ENCODE data around the gene USP16.
A peak's percentile ranks its signal among the peaks of the same experiment; 100 is the strongest.
"Not testable (repeated sequence)": the region's sequence is repeated elsewhere in the genome, so short reads cannot be mapped to it uniquely, and the experiment has no call there.

USP16 gene

GRCh38 chr21:29033301-29033700 lies 8.8 kb downstream of the USP16 start:
- no peak for DNase-seq (ENCODE audit: low read depth, low spot score)

- no peak for DNase-seq (ENCODE audit: low read depth, low spot score)
These were observed 9.4 kb downstream of the USP16 start for GRCh38 chr21:29033871-29034270.

- no peak for DNase-seq (ENCODE audit: low read depth, low spot score)
These were observed 10.2 kb downstream of the USP16 start for GRCh38 chr21:29034678-29035077.

GRCh38 chr21:29052224-29052623 lies 27.8 kb downstream of the USP16 start:
- no peak for DNase-seq (ENCODE audit: low read depth, low spot score)

GRCh38 chr21:29053011-29053553 lies 28.6 kb downstream of the USP16 start:
- no peak for DNase-seq (ENCODE audit: low read depth, low spot score)

GRCh38 chr21:29053656-29054055 lies 29.2 kb downstream of the USP16 start:
- DNase-seq (ENCODE audit: low read depth, low spot score) = peak; percentile 39

- no peak for DNase-seq (ENCODE audit: low read depth, low spot score)
These were observed 30.6 kb downstream of the USP16 start for GRCh38 chr21:29055080-29055479.

- no peak for DNase-seq (ENCODE audit: low read depth, low spot score)
These were observed 31.5 kb downstream of the USP16 start for GRCh38 chr21:29056005-29056404.

GRCh38 chr21:29056538-29057050 lies 32.1 kb downstream of the USP16 start:
- no peak for DNase-seq (ENCODE audit: low read depth, low spot score)

GRCh38 chr21:29064850-29065481 lies 40.5 kb downstream of the USP16 start:
- no peak for DNase-seq (ENCODE audit: low read depth, low spot score)

- DNase-seq (ENCODE audit: low read depth, low spot score) = peak; percentile 57
These were observed 48.4 kb downstream of the USP16 start for GRCh38 chr21:29072873-29073221.

- peak; percentile 100 for DNase-seq (ENCODE audit: low read depth, low spot score)
These were observed 48.9 kb downstream of the USP16 start, which contains the start of gene CCT8 for GRCh38 chr21:29073222-29074006. TSS of gene CCT8 (minus strand) at chr21:29073648. CDS start at chr21:29073590, 58 bp downstream.

GRCh38 chr21:29074007-29074376 lies 49.5 kb downstream of the USP16 start:
- no peak for DNase-seq (ENCODE audit: low read depth, low spot score)

GRCh38 chr21:29074783-29075182 lies 50.3 kb downstream of the USP16 start:
- no peak for DNase-seq (ENCODE audit: low read depth, low spot score)

GRCh38 chr21:29075706-29076466 lies 51.4 kb downstream of the USP16 start:
- no peak for DNase-seq (ENCODE audit: low read depth, low spot score)

- not testable (repeated sequence) for DNase-seq (ENCODE audit: low read depth, low spot score)
These were observed 52.5 kb downstream of the USP16 start for GRCh38 chr21:29076731-29077640.

- DNase-seq (ENCODE audit: low read depth, low spot score) = peak; percentile 42
These were observed 53.2 kb downstream of the USP16 start for GRCh38 chr21:29077651-29078090.

GRCh38 chr21:29078869-29079767 lies 54.6 kb downstream of the USP16 start:
- DNase-seq (ENCODE audit: low read depth, low spot score) = peak; percentile 34

GRCh38 chr21:29080454-29080941 lies 56.0 kb downstream of the USP16 start:
- DNase-seq (ENCODE audit: low read depth, low spot score) = peak; percentile 47

All from astrocyte of the hippocampus (primary cell).